Smooth muscle cell (in vitro differentiated cells): ENCODE results near the gene NAPB. TPM values are rescaled to one million over a fixed set of nuclear protein-coding genes. Genes with fewer than 3 reads are reported as not detected.

ENCODE experiments used
- DNase-seq: peaks from one replicate; lab custom pipeline; 2025; ENCODE audit not compliant: unreplicated experiment; lab: John Stamatoyannopoulos, UW
- H2AFZ ChIP-seq: fragments of 200-600 bp; sonication (generic); 2 replicates; pipeline ENCODE4 v1.6.0; 2016; ENCODE audit warnings: antibody characterized with exemption, low read depth, mild to moderate bottlenecking
- H3F3A ChIP-seq: fragments of 200-600 bp; sonication (generic); 2 replicates; pipeline ENCODE4 v1.6.0; 2017; ENCODE audit warnings: antibody characterized with exemption, low read depth
- H3K27ac ChIP-seq: fragments of 200-600 bp; sonication (generic); 2 replicates; pipeline ENCODE4 v1.5.1; 2016; ENCODE audit warnings: low read depth, mild to moderate bottlenecking
- H3K27me3 ChIP-seq: fragments of 200-600 bp; sonication (generic); 2 replicates; pipeline ENCODE4 v1.6.1; 2016; ENCODE audit warnings: low read depth, mild to moderate bottlenecking
- H3K36me3 ChIP-seq: fragments of 200-600 bp; sonication (generic); 2 replicates; pipeline ENCODE4 v1.5.1; 2016; ENCODE audit warnings: low read depth
- H3K4me1 ChIP-seq: fragments of 200-600 bp; sonication (generic); 2 replicates; pipeline ENCODE4 v1.5.1; 2016; ENCODE audit warnings: low read depth
- H3K4me2 ChIP-seq: fragments of 200-600 bp; sonication (generic); 2 replicates; pipeline ENCODE4 v1.6.0; 2016; ENCODE audit warnings: mild to moderate bottlenecking
- H3K4me3 ChIP-seq: fragments of 200-600 bp; sonication (generic); 2 replicates; pipeline ENCODE4 v1.5.1; 2016; ENCODE audit warnings: mild to moderate bottlenecking
- H3K79me2 ChIP-seq: fragments of 200-600 bp; sonication (generic); 2 replicates; pipeline ENCODE4 v1.6.0; 2016; ENCODE audit warnings: low read depth, mild to moderate bottlenecking
- H3K9ac ChIP-seq: fragments of 200-600 bp; sonication (generic); 2 replicates; pipeline ENCODE4 v1.6.0; 2016; ENCODE audit warnings: low read depth
- H3K9me3 ChIP-seq: fragments of 200-600 bp; sonication (generic); replicated peaks from 2 replicates; pipeline ENCODE4 v1.5.1; 2016; ENCODE audit warnings: low read depth
- H4K20me1 ChIP-seq: fragments of 200-600 bp; sonication (generic); 2 replicates; pipeline ENCODE4 v1.6.0; 2016; ENCODE audit warnings: low read depth
- CTCF ChIP-seq: fragments of 200-600 bp; sonication (generic); IDR thresholded peaks from 2 replicates; pipeline ENCODE4 v1.5.1; 2017; ENCODE audit warnings: borderline replicate concordance, mild to moderate bottlenecking, antibody characterized with exemption; ENCODE audit not compliant: insufficient read depth, poor library complexity, severe bottlenecking
- WGBS: methylation state at CpG from one replicate; pipeline ENCODE4 v1.1.7; 2016; ENCODE audit warnings: low lambda C conversion rate; 5-methylcytosine and 5-hydroxymethylcytosine counted together
- polyA plus RNA-seq: library from polyadenylated mRNA; unstranded; fragments of >200 nt; fragmentation: Nextera tagmentation; extraction: Ambion mirVana; gene quantifications from 2 replicates; pipeline ENCODE4 v1.2.1, GENCODE V29; 2016
- total RNA-seq: library from RNA; depleted of rRNA; stranded (reverse); fragments of >200 nt; gene quantifications from 2 replicates; pipeline ENCODE4 v1.2.3, GENCODE V29; 2014

The NAPB gene
- total and polyA plus RNA-seq, 2 experiments from 2014 or later = 0.65 to 11.4 TPM

GRCh38 chr20:23336476-23336875 lies 84.8 kb downstream of the NAPB start:
- H3K27me3 ChIP-seq = no peaks in the 10 kb centered on the region
- no peak for TF ChIP-seq CTCF
- no peaks in the 10 kb centered on the region for H3K4me1 ChIP-seq
- no peaks in the 10 kb centered on the region for H3F3A ChIP-seq
- H3K79me2 ChIP-seq = no peaks in the 10 kb centered on the region
- DNase-seq = no peak
- H3K4me3 ChIP-seq = no peak overlapping the region
- no peaks in the 10 kb centered on the region for H3K9me3 ChIP-seq
- no peak overlapping the region for H3K9ac ChIP-seq
- no peak overlapping the region for H3K27ac ChIP-seq
- WGBS = 96% methylated on average over 5 of the region's 5 CpGs
- no peak overlapping the region for H3K4me2 ChIP-seq
- no peaks in the 10 kb centered on the region for H3K36me3 ChIP-seq
- H4K20me1 ChIP-seq = no peaks in the 10 kb centered on the region
- no peak overlapping the region for H2AFZ ChIP-seq

GRCh38 chr20:23335521-23335920 lies 85.8 kb downstream of the NAPB start:
- Histone ChIP-seq H4K20me1 (no peaks in the 10 kb centered on the region), H2AFZ (no peak overlapping the region), H3K9ac (no peak overlapping the region), H3K36me3 (no peaks in the 10 kb centered on the region), H3K4me2 (no peak overlapping the region), H3K79me2 (no peaks in the 10 kb centered on the region), H3F3A (no peaks in the 10 kb centered on the region), H3K27me3 (no peaks in the 10 kb centered on the region), H3K4me1 (no peaks in the 10 kb centered on the region), H3K9me3 (no peaks in the 10 kb centered on the region), H3K4me3 (no peak overlapping the region), H3K27ac (no peak overlapping the region)
- no peak for DNase-seq
- 94% methylated on average over 5 of the region's 5 CpGs for WGBS
- no peak for TF ChIP-seq CTCF

- no peak overlapping the region for H3K4me2 ChIP-seq
- H3K79me2 ChIP-seq = no peaks in the 10 kb centered on the region
- H3K27ac ChIP-seq = no peak overlapping the region
- no peak overlapping the region for H3K9ac ChIP-seq
- H3K4me3 ChIP-seq = no peak overlapping the region
- no peaks in the 10 kb centered on the region for H3K36me3 ChIP-seq
- H3K9me3 ChIP-seq = no peaks in the 10 kb centered on the region
- no peaks in the 10 kb centered on the region for H3K4me1 ChIP-seq
- no peak overlapping the region for H2AFZ ChIP-seq
- no peaks in the 10 kb centered on the region for H4K20me1 ChIP-seq
- 81% methylated on average over 3 of the region's 3 CpGs for WGBS
- H3K27me3 ChIP-seq = no peaks in the 10 kb centered on the region
- no peaks in the 10 kb centered on the region for H3F3A ChIP-seq
- TF ChIP-seq CTCF = no peak
- no peak for DNase-seq
Observed at GRCh38 chr20:23334111-23334510, 87.2 kb downstream of the NAPB start.

- H2AFZ ChIP-seq = no peak overlapping the region
- no peak overlapping the region for H3K9ac ChIP-seq
- H3K4me3 ChIP-seq = no peak overlapping the region
- WGBS = 70% methylated on average over 2 of the region's 2 CpGs
- no peak for TF ChIP-seq CTCF
- H3K36me3 ChIP-seq = no peaks in the 10 kb centered on the region
- no peaks in the 10 kb centered on the region for H4K20me1 ChIP-seq
- no peaks in the 10 kb centered on the region for H3K4me1 ChIP-seq
- H3K79me2 ChIP-seq = no peaks in the 10 kb centered on the region
- no peak overlapping the region for H3K27ac ChIP-seq
- H3F3A ChIP-seq = no peaks in the 10 kb centered on the region
- H3K4me2 ChIP-seq = no peak overlapping the region
- DNase-seq = no peak
- no peaks in the 10 kb centered on the region for H3K27me3 ChIP-seq
- no peaks in the 10 kb centered on the region for H3K9me3 ChIP-seq
Observed at GRCh38 chr20:23332467-23332866, 88.8 kb downstream of the NAPB start.
